GM23338 (cell line): Measurements from ENCODE around the gene APOM. TPM values are rescaled to one million over a fixed set of nuclear protein-coding genes. Genes with fewer than 3 reads are reported as not detected.

Experiments
- ATAC-seq: fragments of 200-7000 bp; cut with Tn5 transposase; 3 replicates; pipeline ENCODE4 v1.9.1; 2020
- DNase-seq: peaks from one replicate; pipeline ENCODE4 v3.0.0-alpha.2; 2015; ENCODE audit warnings: low spot score
- H2AFZ ChIP-seq: fragments of 200-600 bp; sonication (generic); 2 replicates; pipeline ENCODE4 v1.8.0; 2016; ENCODE audit warnings: antibody characterized with exemption, mild to moderate bottlenecking, moderate library complexity
- H3F3A ChIP-seq: fragments of 200-600 bp; sonication (generic); replicated peaks from 2 replicates; pipeline ENCODE4 v1.8.0; 2017; ENCODE audit warnings: antibody characterized with exemption, mixed run types, low read depth
- H3K27ac ChIP-seq: fragments of 200-600 bp; sonication (generic); 2 replicates; pipeline ENCODE4 v1.6.1; 2016; ENCODE audit warnings: low read depth
- H3K27me3 ChIP-seq: fragments of 200-600 bp; sonication (generic); 2 replicates; pipeline ENCODE4 v1.8.0; 2016; ENCODE audit warnings: mild to moderate bottlenecking, mixed run types, moderate library complexity; ENCODE audit not compliant: insufficient read depth
- H3K36me3 ChIP-seq: fragments of 200-600 bp; sonication (generic); 2 replicates; pipeline ENCODE4 v1.8.0; 2016; ENCODE audit warnings: mild to moderate bottlenecking; ENCODE audit not compliant: insufficient read depth
- H3K4me1 ChIP-seq: fragments of 200-600 bp; sonication (generic); 2 replicates; pipeline ENCODE4 v1.8.0; 2016; ENCODE audit warnings: mild to moderate bottlenecking, moderate library complexity; ENCODE audit not compliant: insufficient read depth
- H3K4me2 ChIP-seq: fragments of 200-600 bp; sonication (generic); 2 replicates; pipeline ENCODE4 v1.7.1; 2017; ENCODE audit warnings: mixed run types
- H3K4me3 ChIP-seq: fragments of 200-600 bp; sonication (generic); 2 replicates; pipeline ENCODE4 v1.6.1; 2016; ENCODE audit warnings: mixed run types
- H3K79me2 ChIP-seq: fragments of 200-600 bp; sonication (generic); replicated peaks from 2 replicates; pipeline ENCODE4 v1.8.0; 2017; ENCODE audit warnings: mild to moderate bottlenecking; ENCODE audit not compliant: insufficient read depth
- H3K9me2 ChIP-seq: fragments of 200-600 bp; sonication (generic); 2 replicates; pipeline ENCODE4 v1.8.0; 2017; ENCODE audit not compliant: insufficient read depth
- H4K20me1 ChIP-seq: fragments of 200-600 bp; sonication (generic); replicated peaks from 2 replicates; pipeline ENCODE4 v1.8.0; 2017; ENCODE audit warnings: mild to moderate bottlenecking; ENCODE audit not compliant: insufficient read depth
- H3K27ac Mint-ChIP-seq: 2 replicates; pipeline ENCODE4 v1.8.0; 2020; ENCODE audit warnings: inconsistent platforms, mild to moderate bottlenecking, moderate library complexity, mixed read lengths
- H3K27me3 Mint-ChIP-seq: 3 replicates; pipeline ENCODE4 v1.8.0; 2022; ENCODE audit warnings: low read depth, mild to moderate bottlenecking, moderate library complexity, mixed read lengths, inconsistent platforms; ENCODE audit not compliant: insufficient read depth, poor library complexity
- H3K36me3 Mint-ChIP-seq: 3 replicates; pipeline ENCODE4 v1.8.0; 2021; ENCODE audit warnings: low read depth, mild to moderate bottlenecking, inconsistent platforms, moderate library complexity, mixed read lengths
- H3K4me1 Mint-ChIP-seq: 3 replicates; pipeline ENCODE4 v1.8.0; 2020; ENCODE audit warnings: mild to moderate bottlenecking, inconsistent platforms, mixed read lengths
- H3K4me3 Mint-ChIP-seq: 3 replicates; pipeline ENCODE4 v1.8.0; 2021; ENCODE audit warnings: moderate library complexity, mild to moderate bottlenecking, inconsistent platforms, mixed read lengths
- H3K9me3 Mint-ChIP-seq: 3 replicates; pipeline ENCODE4 v1.8.0; 2020; ENCODE audit warnings: moderate library complexity, mild to moderate bottlenecking, inconsistent platforms, mixed read lengths
- CREB1 ChIP-seq: fragments of 250-450 bp; sonication (Bioruptor Pico); IDR thresholded peaks from 2 replicates; pipeline ENCODE4 v1.5.0; 2020; ENCODE audit warnings: low read depth, mild to moderate bottlenecking, moderate library complexity
- ETS1 ChIP-seq: IDR thresholded peaks from 2 replicates; pipeline ENCODE4 v1.6.1; 2016; ENCODE audit warnings: antibody characterized with exemption
- EZH2 ChIP-seq: fragments of 200-600 bp; sonication (generic); IDR thresholded peaks from one replicate; pipeline ENCODE4 v1.8.0; 2017; ENCODE audit warnings: antibody characterized with exemption, mild to moderate bottlenecking, low read depth; ENCODE audit not compliant: unreplicated experiment
- EZH2phosphoT487 ChIP-seq: fragments of 200-600 bp; sonication (generic); IDR thresholded peaks from one replicate; pipeline ENCODE4 v1.8.1; 2018; ENCODE audit warnings: antibody characterized with exemption; ENCODE audit not compliant: unreplicated experiment
- JUNB ChIP-seq: IDR thresholded peaks from one replicate; pipeline ENCODE4 v1.6.1; 2016; ENCODE audit warnings: antibody characterized with exemption; ENCODE audit not compliant: unreplicated experiment
- NANOG ChIP-seq: IDR thresholded peaks from 2 replicates; pipeline ENCODE4 v1.6.1; 2016; ENCODE audit warnings: antibody characterized with exemption, borderline replicate concordance
- STAT1 ChIP-seq: IDR thresholded peaks from one replicate; pipeline ENCODE4 v1.6.1; 2016; ENCODE audit warnings: antibody characterized with exemption; ENCODE audit not compliant: unreplicated experiment
- ZNF114 ChIP-seq: fragments of 250-450 bp; sonication (Bioruptor Pico); IDR thresholded peaks from 2 replicates; pipeline ENCODE4 v1.5.0; 2020; ENCODE audit warnings: mild to moderate bottlenecking, moderate library complexity
- ZNF462 ChIP-seq: fragments of 250-450 bp; sonication (Bioruptor Pico); IDR thresholded peaks from 2 replicates; pipeline ENCODE4 v1.5.0; 2020; ENCODE audit warnings: mild to moderate bottlenecking, moderate library complexity
- polyA plus RNA-seq: library from polyadenylated mRNA; unstranded; fragments of >200 nt; fragmentation: Nextera tagmentation; extraction: Ambion mirVana; gene quantifications from 2 replicates; pipeline ENCODE4 v1.2.1, GENCODE V29; 2016
- total RNA-seq: library from RNA; depleted of rRNA; stranded (reverse); fragments of >200 nt; shearing (Covaris generic); gene quantifications from 2 replicates; pipeline ENCODE4 v1.2.3, GENCODE V29; 2014
- TF ChIP-seq, protein P1 (sequence below): IDR thresholded peaks from one replicate; pipeline ENCODE4 v1.6.1; 2018; ENCODE audit warnings: antibody characterized with exemption; ENCODE audit not compliant: unreplicated experiment
- TF ChIP-seq, protein P2 (sequence below), 2 experiments: fragments of 200-600 bp in 1 of 2; sonication (generic) in 1 of 2; conservative IDR thresholded peaks; 2 replicates each; pipeline versions ENCODE4 v1.5.1 to v1.6.1; 2016 to 2017; ENCODE audit warnings: antibody characterized with exemption in 2 of 2, low read depth in 2 of 2, mild to moderate bottlenecking in 2 of 2, moderate library complexity in 1 of 2

APOM gene
- total and polyA plus RNA-seq, 2 experiments from 2014 or later = 1.2 to 10.7 TPM

DNA sequence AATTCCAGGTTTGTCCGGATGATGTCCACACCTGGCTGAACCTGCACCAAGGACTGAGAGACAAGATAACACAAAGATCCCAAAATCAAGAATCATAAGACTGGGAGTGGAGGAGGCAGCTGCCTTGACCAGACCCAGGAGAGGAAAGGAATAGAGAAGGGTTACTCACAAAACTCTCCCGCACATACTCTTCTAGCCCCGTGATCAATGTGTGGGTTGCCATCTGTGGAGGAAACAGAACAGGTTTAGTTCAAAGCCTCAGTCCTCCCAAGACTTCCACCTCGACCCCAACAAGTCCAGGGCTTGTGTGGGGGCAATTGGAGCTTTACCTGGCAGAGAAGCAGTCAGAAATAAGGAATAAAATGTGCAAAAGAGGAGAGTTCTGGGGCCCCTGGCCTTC is 14.3 kb upstream of the APOM start:
- DNase-seq (no peak), ATAC-seq (no peak)
- H3K9me3 Mint-ChIP-seq = no peaks in the 10 kb centered on the region
- Histone ChIP-seq H4K20me1 (peaks cover 13% of the 10 kb centered on the region; the same call in 1 of the 2 replicates), H3K79me2 (no peaks in the 10 kb centered on the region), H3K27ac (no peak overlapping the region), H3K36me3 (peaks cover 46% of the 10 kb centered on the region), H3K4me1 (no peaks in the 10 kb centered on the region), H3F3A (peaks cover 36% of the 10 kb centered on the region), H3K9me2 (no peaks in the 10 kb centered on the region), H3K4me3 (no peak overlapping the region), H2AFZ (no peak overlapping the region), H3K27me3 (no peaks in the 10 kb centered on the region), H3K4me2 (no peak overlapping the region)
- no peak overlapping the region for H3K27ac Mint-ChIP-seq
- H3K27me3 Mint-ChIP-seq = peaks cover 6% of the 10 kb centered on the region
- TF ChIP-seq STAT1 (no peak), ZNF462 (CRISPR knock-in tag) (no peak), ZNF114 (CRISPR knock-in tag) (no peak), EZH2phosphoT487 (no peak), ETS1 (no peak), JUNB (no peak), NANOG (no peak), CREB1 (CRISPR knock-in tag) (no peak), EZH2 (no peak)
- TF ChIP-seq, protein P1, sequence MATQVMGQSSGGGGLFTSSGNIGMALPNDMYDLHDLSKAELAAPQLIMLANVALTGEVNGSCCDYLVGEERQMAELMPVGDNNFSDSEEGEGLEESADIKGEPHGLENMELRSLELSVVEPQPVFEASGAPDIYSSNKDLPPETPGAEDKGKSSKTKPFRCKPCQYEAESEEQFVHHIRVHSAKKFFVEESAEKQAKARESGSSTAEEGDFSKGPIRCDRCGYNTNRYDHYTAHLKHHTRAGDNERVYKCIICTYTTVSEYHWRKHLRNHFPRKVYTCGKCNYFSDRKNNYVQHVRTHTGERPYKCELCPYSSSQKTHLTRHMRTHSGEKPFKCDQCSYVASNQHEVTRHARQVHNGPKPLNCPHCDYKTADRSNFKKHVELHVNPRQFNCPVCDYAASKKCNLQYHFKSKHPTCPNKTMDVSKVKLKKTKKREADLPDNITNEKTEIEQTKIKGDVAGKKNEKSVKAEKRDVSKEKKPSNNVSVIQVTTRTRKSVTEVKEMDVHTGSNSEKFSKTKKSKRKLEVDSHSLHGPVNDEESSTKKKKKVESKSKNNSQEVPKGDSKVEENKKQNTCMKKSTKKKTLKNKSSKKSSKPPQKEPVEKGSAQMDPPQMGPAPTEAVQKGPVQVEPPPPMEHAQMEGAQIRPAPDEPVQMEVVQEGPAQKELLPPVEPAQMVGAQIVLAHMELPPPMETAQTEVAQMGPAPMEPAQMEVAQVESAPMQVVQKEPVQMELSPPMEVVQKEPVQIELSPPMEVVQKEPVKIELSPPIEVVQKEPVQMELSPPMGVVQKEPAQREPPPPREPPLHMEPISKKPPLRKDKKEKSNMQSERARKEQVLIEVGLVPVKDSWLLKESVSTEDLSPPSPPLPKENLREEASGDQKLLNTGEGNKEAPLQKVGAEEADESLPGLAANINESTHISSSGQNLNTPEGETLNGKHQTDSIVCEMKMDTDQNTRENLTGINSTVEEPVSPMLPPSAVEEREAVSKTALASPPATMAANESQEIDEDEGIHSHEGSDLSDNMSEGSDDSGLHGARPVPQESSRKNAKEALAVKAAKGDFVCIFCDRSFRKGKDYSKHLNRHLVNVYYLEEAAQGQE = no peak
- TF ChIP-seq, protein P2, sequence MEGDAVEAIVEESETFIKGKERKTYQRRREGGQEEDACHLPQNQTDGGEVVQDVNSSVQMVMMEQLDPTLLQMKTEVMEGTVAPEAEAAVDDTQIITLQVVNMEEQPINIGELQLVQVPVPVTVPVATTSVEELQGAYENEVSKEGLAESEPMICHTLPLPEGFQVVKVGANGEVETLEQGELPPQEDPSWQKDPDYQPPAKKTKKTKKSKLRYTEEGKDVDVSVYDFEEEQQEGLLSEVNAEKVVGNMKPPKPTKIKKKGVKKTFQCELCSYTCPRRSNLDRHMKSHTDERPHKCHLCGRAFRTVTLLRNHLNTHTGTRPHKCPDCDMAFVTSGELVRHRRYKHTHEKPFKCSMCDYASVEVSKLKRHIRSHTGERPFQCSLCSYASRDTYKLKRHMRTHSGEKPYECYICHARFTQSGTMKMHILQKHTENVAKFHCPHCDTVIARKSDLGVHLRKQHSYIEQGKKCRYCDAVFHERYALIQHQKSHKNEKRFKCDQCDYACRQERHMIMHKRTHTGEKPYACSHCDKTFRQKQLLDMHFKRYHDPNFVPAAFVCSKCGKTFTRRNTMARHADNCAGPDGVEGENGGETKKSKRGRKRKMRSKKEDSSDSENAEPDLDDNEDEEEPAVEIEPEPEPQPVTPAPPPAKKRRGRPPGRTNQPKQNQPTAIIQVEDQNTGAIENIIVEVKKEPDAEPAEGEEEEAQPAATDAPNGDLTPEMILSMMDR (conservative IDR thresholded peaks at IDR 0.05; ENCODE audit: low read depth in 2 of 2) = no peak
- H3K4me1 Mint-ChIP-seq = no peaks in the 10 kb centered on the region
- H3K4me3 Mint-ChIP-seq = no peak overlapping the region
- peaks cover 83% of the 10 kb centered on the region for H3K36me3 Mint-ChIP-seq
